ENCODE measurements around the gene MED26.
"Not testable (repeated sequence)": the region's sequence is repeated elsewhere in the genome, so short reads cannot be mapped to it uniquely, and the experiment has no call there.

The MED26 gene

DNA sequence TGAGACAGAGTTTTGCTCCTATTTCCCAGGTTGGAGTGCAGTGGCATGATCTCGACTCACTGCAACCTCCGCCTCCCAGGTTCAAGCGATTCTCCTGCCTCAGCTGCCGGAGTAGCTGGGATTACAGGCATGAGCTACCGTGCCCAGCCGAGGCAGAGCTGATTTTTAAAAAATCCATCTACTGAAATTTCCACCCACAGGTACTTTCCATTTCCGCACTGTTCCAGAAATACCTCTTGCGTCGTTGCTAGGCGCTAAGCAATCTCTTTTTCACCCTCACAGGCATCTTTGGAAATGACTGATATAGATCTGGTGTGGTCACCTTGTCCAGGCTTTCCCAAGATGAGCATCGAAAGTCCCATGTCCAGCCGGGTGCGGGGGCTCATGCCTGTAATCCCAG lies 42.3 kb upstream of the MED26 start:
- TF ChIP-seq CTCF (IDR thresholded peaks at IDR 0.05; ENCODE audit: borderline replicate concordance, control extremely low read depth, extremely low read depth, insufficient read depth, missing control alignments) = no peak
- in situ Hi-C loops (cut with MboI; ENCODE audit: low sequenced_read_pairs, unreplicated experiment) = no loop called here
- no peak for DNase-seq (ENCODE audit: low spot score)

DNA sequence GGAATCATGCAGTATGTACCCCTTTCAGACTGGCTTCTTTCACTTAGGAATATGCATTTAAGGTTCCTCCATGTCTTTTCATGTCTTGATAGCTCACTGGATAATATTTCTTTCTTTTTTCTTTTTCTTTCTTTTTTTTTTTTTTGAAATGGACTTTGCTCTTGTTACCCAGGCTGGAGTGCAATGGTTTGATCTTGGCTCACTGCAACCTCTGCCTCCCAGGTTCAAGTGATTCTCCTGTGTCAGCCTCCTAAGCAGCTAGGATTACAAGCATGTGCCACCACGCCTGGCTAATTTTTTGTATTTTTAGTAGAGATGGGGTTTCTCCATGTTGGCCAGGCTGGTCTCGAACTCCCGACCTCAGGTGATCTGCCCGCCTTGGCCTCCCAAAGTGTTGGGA lies 40.7 kb upstream of the MED26 start:
- in situ Hi-C loops (cut with MboI; ENCODE audit: low sequenced_read_pairs, unreplicated experiment); DNase-seq (ENCODE audit: low spot score): not testable (repeated sequence)

DNA sequence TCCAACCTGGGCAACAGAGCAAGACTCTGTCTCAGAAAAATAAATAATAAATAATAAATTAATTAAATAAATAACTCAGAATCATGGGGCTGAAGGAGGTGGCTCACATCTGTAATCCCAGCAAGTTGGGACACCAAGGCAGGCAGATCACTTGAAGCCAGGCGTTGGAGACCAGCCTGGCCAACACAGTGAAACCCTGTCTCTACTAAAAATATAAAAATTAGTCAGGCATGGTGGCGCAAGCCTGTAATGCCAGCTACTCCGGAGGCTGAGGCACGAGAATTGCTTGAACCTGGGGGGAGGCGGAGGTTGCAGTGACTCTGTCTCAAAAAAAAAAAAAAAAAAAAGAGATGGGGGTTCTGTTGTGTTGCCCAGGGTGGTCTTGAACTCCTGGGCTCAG lies 40.2 kb upstream of the MED26 start:
- in situ Hi-C loops (cut with MboI; ENCODE audit: low sequenced_read_pairs, unreplicated experiment) = no loop called here
- TF ChIP-seq CTCF (IDR thresholded peaks at IDR 0.05; ENCODE audit: borderline replicate concordance, control extremely low read depth, extremely low read depth, insufficient read depth, missing control alignments) = no peak
- no peak for DNase-seq (ENCODE audit: low spot score)

GRCh38 chr19:16661480-16662034 lies 33.6 kb upstream of the MED26 start:
- no peak for TF ChIP-seq CTCF (IDR thresholded peaks at IDR 0.05; ENCODE audit: borderline replicate concordance, control extremely low read depth, extremely low read depth, insufficient read depth, missing control alignments)
- peak; percentile 55 for DNase-seq (ENCODE audit: low spot score)
- in situ Hi-C loops (cut with MboI; ENCODE audit: low sequenced_read_pairs, unreplicated experiment) = no loop called here

GRCh38 chr19:16660763-16661479 lies 32.9 kb upstream of the MED26 start, which contains the start of gene TMEM38A:
Gene TMEM38A (plus strand): TSS chr19:16661139. CDS start chr19:16661218, 79 bp downstream.
- in situ Hi-C loops (cut with MboI; ENCODE audit: low sequenced_read_pairs, unreplicated experiment) = no loop called here
- peak; percentile 70 for DNase-seq (ENCODE audit: low spot score)
- no peak for TF ChIP-seq CTCF (IDR thresholded peaks at IDR 0.05; ENCODE audit: borderline replicate concordance, control extremely low read depth, extremely low read depth, insufficient read depth, missing control alignments)

DNA sequence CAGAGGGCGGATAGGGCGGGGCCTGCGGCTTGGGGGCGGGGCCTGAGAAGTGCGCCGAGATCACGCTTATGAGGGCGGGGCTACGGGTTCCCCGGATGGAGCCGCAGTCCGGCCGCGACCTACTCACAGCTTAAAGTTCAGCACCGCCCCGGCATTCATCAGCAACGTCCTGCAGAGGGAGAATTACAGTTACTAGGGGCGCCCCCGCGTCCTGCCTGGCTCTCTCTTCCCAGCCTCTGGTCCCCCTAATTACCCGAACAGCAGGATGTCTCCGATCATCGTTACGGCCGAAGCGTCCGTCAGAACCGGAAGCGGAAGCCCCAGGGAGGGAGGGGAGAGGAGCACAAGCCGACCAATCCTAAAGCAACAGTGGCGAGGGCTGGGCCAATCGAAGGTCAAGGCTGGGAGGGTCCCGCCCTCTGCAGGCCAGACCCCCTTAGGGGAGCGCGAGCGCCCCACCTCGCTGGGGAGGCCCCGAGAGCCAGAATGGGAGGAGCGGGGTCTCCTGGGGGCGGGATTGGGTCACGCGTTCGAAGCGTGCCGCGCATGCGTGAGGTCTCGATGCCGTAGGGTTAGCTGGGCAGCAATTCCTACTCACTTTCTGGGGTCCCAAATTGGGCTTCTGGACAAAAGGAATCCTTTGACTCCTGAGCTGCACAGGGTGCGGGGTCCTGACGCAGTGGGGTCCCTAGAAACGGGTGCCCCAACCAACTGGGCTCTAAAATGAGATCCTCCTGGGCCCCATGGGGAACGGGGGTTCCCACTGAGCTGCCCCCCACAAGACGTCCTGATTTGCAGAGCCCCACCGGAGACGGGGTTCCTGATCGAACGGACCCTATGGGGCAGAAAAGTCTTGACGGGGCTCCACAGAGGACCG lies 32.1 kb upstream of the MED26 start, which contains the start of gene SMIM7:
Gene SMIM7, minus strand, starts transcription at position 313 of the 877 bp plus-strand sequence. Its CDS starts 34 bp downstream, at position 279.
- in situ Hi-C loops (cut with MboI; ENCODE audit: low sequenced_read_pairs, unreplicated experiment) = no loop called here
- DNase-seq (ENCODE audit: low spot score) = peak; percentile 99
- TF ChIP-seq CTCF (IDR thresholded peaks at IDR 0.05; ENCODE audit: borderline replicate concordance, control extremely low read depth, extremely low read depth, insufficient read depth, missing control alignments) = no peak
